DND-41 (cell line): Measurements from ENCODE around the gene CD4.

Experiments used
- EZH2 ChIP-seq: IDR thresholded peaks from 3 replicates; pipeline ENCODE4 v1.6.1; 2012; ENCODE audit warnings: borderline replicate concordance, low read depth, mild to moderate bottlenecking, moderate library complexity, low read length, inconsistent platforms; ENCODE audit not compliant: severe bottlenecking
- TF ChIP-seq, protein P1 (sequence below): IDR thresholded peaks from 2 replicates; pipeline ENCODE4 v1.5.1; 2012; ENCODE audit warnings: borderline replicate concordance, low read length, moderate library complexity, mild to moderate bottlenecking; ENCODE audit not compliant: poor library complexity, severe bottlenecking; ENCODE audit errors: extremely low read depth

DNA sequence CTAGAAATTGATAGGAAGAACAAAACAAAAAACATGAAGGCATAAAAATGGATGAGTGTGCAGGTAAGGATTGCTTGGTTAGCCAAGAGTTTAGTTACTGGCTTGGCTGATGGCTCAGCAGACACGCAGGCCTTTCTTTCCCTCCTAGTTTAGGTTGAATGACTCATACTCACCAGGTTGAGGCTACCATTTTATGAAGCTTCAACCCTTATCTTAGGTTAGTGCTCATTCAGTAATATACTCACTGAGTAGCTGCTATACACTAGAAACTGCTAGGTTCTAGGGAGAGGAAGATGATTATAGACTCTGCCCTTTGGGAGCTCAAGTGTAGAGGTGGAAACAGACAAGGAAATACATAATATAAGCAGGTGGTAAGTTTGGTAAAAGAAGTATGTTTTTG lies 44.9 kb downstream of the CD4 start:
- TF ChIP-seq EZH2, result no peak
- TF ChIP-seq, protein P1, sequence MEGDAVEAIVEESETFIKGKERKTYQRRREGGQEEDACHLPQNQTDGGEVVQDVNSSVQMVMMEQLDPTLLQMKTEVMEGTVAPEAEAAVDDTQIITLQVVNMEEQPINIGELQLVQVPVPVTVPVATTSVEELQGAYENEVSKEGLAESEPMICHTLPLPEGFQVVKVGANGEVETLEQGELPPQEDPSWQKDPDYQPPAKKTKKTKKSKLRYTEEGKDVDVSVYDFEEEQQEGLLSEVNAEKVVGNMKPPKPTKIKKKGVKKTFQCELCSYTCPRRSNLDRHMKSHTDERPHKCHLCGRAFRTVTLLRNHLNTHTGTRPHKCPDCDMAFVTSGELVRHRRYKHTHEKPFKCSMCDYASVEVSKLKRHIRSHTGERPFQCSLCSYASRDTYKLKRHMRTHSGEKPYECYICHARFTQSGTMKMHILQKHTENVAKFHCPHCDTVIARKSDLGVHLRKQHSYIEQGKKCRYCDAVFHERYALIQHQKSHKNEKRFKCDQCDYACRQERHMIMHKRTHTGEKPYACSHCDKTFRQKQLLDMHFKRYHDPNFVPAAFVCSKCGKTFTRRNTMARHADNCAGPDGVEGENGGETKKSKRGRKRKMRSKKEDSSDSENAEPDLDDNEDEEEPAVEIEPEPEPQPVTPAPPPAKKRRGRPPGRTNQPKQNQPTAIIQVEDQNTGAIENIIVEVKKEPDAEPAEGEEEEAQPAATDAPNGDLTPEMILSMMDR, result no peak
